T47D (cell line): ENCODE data around the gene CCDC50.

ENCODE experiments used
- DNase-seq, 2 experiments: peaks; one replicate each; pipeline versions ENCODE4 v3.0.0 to v3.0.0-alpha.2; 2011 to 2012; ENCODE audit warnings: low read depth in 1 of 2, low spot score in 1 of 2
- JUND ChIP-seq: IDR thresholded peaks from 2 replicates; pipeline ENCODE4 v1.6.1; 2012; ENCODE audit warnings: low read depth
- in situ Hi-C: cut with HindIII; loops from 2 replicates; pipeline ENCODE4 v1.10.0; 2016; ENCODE audit warnings: low sequenced_read_pairs, low pct_unique_long_range_greater_than_20kb

The CCDC50 gene

GRCh38 chr3:191401775-191402357 lies 72.7 kb downstream of the CCDC50 start:
- peak in 1 of 2 experiments; percentile 27 for DNase-seq
- in situ Hi-C loops: no loop called here
- no peak for TF ChIP-seq JUND

- TF ChIP-seq JUND: no peak
- in situ Hi-C loops: no loop called here
- DNase-seq: no peak
Measured at GRCh38 chr3:191409791-191410359, 80.7 kb downstream of the CCDC50 start.

DNA sequence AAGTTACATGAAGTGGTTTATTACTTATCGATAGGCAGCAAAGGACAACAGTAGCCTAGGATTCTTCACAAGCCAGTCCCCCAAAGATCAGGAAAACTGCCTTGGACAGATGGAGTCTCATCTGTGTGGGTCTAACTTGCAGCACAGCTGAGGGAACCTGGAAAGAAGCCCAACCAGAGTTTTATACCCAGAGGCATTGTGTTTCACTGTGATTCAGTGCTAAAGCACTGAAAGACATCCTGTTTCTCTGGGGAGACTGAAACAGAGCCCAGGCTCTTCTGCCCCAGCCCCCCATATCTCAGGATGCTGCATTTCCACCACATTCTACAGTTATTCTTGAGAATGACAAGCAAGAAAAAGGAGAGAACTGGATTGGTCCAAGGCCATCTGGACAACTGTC lies 83.6 kb downstream of the CCDC50 start:
- in situ Hi-C loops: no loop called here
- TF ChIP-seq JUND: no peak
- DNase-seq: no peak

- no peak for DNase-seq
- no peak for TF ChIP-seq JUND
- in situ Hi-C loops: no loop called here
Measured at GRCh38 chr3:191414286-191414685, 85.1 kb downstream of the CCDC50 start.

- DNase-seq: no peak
- TF ChIP-seq JUND: no peak
- in situ Hi-C loops: no loop called here
Measured at GRCh38 chr3:191414732-191415131, 85.5 kb downstream of the CCDC50 start.

GRCh38 chr3:191415566-191415965 lies 86.4 kb downstream of the CCDC50 start:
- in situ Hi-C loops: no loop called here
- TF ChIP-seq JUND: no peak
- no peak for DNase-seq

DNA sequence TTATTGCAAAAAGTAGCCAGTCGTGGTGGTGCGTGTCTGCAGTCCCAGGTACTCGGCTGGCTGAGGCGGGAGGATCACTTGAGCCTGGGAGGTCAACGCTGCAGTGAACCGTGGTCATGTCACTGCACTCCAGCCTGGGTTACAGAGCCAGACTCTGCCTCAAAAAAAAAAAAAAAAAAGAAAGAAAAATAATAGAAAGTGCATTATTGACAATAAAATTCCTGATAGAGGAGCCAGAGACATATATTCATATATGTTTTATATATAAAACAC lies 88.2 kb downstream of the CCDC50 start:
- no peak for DNase-seq
- no peak for TF ChIP-seq JUND
- in situ Hi-C loops: no loop called here

DNA sequence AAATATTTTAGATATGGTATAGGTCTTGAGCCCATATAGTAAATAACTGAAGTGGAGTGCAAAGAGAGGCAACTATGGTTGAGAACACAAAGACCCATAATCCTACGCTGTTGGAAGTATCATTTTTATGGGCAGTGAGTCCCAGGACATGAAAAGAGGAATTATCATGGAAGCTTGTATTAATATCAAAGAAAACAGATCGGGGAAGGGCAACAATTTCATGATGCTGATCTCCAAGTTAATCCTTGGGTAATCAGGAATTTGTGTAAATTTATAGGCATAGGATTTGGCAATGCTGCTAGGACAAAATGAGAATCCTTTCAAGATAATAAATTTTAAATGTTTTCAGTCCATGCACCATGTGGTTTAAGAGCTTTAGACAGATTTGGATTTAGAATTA lies 91.6 kb downstream of the CCDC50 start:
- TF ChIP-seq JUND: no peak
- DNase-seq: no peak
- in situ Hi-C loops: no loop called here

DNA sequence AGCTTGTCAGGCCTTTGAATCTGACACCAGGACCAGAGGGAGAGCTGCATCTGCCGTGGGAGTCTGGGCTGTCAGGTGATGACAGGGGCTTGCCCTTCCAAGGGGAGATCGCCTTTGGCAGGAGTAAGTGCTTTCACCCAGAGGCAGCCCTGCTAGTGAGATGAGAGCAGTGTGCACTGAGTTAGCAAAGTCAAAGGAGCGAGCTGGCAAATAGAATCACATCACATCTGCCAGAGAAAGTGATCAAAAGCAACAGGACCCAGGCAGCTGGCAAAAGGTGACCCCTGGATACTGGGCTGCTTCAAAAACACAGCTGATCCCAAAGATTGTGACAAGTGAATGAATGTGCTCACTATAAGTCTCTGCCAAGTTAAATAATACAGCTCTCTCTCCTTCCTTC lies 95.7 kb downstream of the CCDC50 start:
- in situ Hi-C loops: no loop called here
- no peak for TF ChIP-seq JUND
- DNase-seq: no peak

DNA sequence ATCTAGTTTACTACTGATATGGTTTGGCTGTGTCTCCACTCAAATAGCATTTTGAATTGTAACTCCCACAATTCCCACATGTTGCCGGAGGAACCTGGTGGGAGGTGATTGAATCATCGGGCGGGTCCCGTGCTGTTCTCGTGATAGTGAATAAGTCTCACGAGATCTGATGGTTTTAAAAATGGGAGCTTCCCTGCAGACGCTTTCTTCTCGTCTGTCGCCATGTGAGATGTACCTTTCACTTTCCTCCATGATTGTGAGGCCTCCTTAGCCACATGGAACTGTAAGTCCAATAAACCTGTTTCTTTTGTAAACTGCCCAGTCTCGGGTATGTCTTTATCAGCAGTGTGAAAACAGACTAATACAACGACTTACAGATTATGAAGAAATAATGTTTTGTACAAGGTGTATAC lies 96.1 kb downstream of the CCDC50 start:
- no peak for TF ChIP-seq JUND
- DNase-seq: peak in 1 of 2 experiments; percentile 54
- in situ Hi-C loops: no loop called here

DNA sequence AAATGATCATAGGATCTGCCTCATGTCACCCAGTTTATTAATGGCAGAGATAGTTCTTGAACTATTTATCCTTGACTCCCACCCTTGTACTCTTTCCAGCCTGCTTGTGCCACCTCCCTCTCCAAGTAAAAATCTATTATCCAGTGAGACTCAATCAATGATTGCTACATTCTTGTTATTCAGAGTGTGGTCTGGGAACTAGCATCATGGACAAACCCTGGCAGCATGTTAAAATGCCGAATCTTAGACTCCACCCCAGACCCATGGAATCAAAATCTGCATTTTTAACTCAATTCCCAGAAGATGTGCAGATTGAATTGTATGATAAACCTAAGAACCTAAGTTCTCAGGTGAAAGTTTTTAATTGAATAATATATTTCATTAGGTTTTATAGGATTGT lies 97.1 kb downstream of the CCDC50 start:
- DNase-seq: no peak
- in situ Hi-C loops: no loop called here
- TF ChIP-seq JUND: no peak

- TF ChIP-seq JUND: no peak
- in situ Hi-C loops: no loop called here
Measured at GRCh38 chr3:191428177-191428576, 99.0 kb downstream of the CCDC50 start.

DNA sequence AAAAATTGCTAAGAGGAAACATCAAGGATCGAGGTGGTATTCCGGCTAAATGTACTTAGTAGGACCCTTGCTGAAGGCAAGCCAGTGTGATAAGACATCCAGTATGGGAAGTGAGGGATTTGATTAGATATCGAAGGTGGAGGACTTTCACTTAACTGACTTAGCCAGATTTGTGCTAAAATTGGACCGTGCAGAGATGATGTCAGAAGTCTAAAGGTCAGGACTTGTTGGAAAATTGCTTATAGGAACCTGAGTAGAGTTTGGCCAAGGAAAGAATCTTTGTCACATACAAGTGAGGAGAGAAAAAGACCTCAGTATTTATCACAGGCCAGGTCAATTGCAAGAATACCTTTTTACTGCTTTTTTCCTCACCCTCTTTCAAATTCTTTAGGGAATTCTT lies 100.9 kb downstream of the CCDC50 start:
- TF ChIP-seq JUND: no peak
- DNase-seq: no peak
- in situ Hi-C loops: no loop called here

More at GRCh38 chr3:191428177-191428576, 99.0 kb downstream of the CCDC50 start:
- DNase-seq: no peak

DNA sequence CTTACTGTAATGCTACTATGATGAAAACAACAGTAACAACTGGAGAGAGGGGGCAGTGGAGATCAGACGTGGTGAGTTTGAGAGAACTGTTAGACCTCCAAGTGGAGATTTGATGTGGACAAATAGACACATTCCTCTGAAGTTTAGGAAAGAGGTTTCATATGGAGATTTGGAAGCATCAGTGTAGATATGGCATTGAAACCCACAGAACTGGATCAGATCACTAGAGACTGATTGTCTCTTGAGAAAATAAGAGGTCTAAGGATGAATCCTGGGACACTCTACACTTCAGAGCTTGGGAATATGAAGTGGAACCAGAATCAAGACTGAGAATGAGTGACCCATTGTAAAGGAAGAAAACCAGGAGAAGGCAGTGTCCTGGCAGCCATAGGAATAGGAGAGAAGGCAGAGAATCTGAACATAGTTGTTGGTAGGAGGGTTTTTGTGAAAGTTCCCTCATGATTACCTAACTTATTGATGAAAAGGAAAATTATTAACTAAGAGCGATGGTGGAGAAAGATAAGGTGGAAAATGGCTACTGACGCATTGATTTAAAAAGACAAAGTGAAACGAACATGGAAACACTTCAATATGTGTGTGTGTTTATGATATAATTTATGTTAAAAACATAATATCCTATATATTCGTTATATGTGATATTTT lies 102.1 kb downstream of the CCDC50 start:
- TF ChIP-seq JUND: no peak
- in situ Hi-C loops: no loop called here
- DNase-seq: no peak
